Activated CD4-positive, alpha-beta T cell treated with anti-CD3 and anti-CD28 coated beads, Interleukin-10, Interleukin-2, amounts not matched to agents 100 ng/mL and 50 ng/mL, durations not matched to agents 16 hours and 8 hours (primary cell): ENCODE results near the gene UBR1.
"Not testable (repeated sequence)": the region's sequence is repeated elsewhere in the genome, so short reads cannot be mapped to it uniquely, and the experiment has no call there.

Experiments
- DNase-seq: peaks from one replicate; pipeline ENCODE4 v3.0.0-alpha.2; 2020

Gene UBR1

DNA sequence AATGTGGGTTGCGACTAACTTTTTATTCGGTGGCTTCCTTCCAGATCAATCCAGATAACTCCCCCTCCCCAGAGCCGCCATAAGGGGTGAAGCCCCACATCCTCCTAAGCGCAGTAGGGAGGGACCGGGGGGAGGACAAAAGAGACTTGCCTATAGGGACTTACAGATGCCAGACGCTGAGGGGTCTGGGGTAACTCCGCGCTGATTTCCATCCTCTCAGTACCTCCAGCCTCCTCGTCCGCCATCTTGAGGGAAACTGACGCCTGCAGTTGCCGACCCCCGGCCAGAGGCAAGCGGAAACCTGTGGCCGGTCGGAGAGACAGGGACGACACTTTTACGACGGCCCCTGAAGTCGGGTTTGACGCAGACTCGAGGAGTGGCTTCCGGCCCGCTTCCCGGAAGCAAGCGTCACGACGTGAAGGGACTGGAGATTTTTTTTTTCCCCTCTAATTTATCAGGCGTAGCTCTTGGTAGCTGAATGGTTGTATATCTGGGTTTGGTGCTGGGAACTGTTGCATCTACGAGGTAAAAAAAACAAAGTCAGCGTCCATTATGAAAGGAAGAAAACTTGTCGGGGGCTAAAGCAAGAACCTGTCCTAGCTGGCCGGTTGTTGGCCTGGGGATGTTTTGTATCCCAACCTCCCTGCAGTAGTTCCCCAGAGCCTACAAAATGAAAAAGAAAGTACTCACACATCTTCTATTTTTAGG is at the start of gene UBR1:
UBR1 (minus strand) TSS at position 261 of the 708 bp plus-strand sequence; CDS start at position 245, 16 bp downstream.
- peak; percentile 96 for DNase-seq

DNA sequence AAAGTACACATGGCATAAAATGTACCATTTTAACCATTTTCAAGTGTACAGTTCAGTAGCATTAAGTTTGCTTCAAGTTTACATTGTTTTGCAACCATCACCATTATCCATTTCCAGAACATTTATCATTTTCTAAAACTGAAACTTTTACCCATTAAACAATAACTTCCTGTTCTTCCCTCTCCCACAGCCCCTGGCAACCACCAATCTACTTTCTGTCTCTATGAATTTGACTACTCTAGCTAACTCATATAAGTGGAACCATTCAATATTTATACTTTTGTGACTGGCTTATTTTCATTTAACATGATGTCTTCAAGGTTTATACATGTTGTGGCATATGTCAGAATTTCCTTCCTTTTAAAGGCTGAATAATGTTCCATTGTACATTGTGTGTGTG is 47.4 kb upstream of the UBR1 start:
- no peak for DNase-seq

- peak; percentile 34 for DNase-seq
These were observed 45.9 kb upstream of the UBR1 start for GRCh38 chr15:43151688-43152087.

DNA sequence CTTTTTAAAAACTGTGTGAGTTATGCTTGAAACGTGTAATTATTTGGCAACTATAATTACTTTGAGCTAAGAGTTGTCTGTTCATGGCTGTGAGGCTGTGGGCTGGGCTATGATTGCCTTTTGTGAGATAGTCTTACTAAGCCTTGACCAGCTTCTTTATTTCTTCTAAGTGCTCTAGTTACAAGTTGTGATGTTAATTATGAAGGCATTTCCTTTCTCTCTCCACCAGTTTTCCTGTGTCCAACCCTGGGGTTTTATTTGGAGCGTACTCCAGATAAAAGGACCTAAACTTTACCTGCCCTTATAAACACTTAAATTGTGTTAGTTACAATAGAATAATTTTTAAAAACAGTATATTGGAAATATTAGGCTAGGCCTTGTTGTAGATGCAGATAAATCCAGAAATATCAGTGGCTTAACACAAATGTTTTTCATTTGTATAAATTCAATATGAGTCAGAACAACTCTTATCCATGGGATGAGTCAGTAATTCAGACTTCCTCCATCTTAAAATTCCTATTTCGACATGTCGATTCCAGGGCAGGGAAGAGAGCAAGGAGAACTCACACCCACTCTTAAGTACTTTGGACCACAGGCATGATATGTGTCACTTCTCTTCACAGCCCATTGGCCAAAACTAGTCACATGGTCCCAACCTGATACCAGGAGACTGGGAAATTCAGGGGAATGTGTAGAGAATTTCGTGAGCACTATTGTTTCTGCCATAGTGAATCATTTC is 44.5 kb upstream of the UBR1 start:
- DNase-seq: no peak

GRCh38 chr15:43146184-43146583 is 40.3 kb upstream of the UBR1 start:
- no peak for DNase-seq

DNA sequence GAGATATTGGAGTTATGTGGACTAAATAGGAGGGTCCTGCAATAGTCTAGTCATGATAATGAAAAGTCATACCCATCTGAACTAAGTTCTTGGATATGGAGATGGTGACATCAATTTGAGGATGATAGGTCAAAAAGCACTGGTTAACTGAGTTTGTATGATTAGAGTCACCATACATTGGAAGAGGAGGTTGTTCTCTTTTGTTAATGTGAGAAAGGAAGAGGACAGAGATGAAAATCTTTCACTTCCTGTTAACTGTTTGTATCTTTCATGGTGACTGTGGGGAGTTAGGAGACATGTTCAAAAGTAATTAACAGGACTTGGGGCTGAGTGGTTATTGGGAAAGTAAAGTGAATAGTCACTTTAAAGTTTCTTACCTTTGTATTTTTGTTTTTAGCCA is 38.7 kb upstream of the UBR1 start:
- no peak for DNase-seq

DNA sequence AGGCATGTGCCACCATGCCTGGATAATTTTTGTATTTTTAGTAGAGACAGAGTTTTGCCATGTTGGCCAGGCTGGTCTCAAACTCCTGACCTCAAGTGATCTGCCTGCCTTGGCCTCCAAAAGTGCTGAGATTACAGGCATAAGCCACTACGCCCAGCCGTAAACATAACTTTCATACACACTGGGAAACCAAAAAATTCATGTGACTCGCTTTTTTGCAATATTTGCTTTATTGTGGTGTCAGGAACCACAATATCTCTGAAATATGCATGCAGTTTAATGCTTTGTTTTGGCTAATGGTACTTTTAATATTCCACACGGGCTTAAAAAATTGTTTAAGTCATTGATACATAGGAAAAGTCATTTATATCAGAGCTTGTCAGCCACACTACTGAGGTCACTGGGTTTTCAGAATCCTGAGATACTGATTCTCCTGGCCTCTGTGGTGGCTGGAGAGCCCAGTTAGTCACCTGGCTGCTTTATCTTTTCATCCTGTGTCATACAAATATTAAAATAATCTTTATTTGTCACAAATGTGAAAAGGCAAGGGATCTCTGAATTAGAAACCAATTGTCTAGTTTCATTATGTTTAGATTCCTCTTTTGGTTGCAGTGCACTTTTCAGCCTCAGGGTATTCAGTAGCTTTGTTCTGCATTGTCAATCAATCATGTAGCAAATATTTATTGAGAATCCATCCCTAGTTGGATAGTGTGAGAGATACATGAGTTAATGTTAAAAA is 37.5 kb upstream of the UBR1 start:
- DNase-seq: peak; percentile 17

DNA sequence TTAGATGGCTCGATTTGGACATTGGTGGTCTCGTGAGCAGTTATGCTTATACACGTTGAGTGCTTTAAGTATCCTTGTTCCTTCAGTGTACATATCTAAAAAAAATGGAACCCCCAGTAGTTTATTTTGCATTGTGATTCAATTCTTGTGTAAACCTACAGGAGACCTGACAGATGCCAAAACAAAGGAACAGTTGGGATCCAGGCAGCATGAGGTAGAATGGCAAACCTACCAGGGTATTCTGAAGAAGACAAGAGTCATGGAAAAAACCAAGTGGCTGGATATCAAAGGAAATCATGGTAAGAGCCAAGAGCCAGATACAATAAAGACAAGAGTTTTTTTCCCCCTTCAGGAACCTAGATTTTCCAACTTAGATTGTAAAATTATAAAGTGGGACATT is 29.5 kb upstream of the UBR1 start:
- DNase-seq: no peak

DNA sequence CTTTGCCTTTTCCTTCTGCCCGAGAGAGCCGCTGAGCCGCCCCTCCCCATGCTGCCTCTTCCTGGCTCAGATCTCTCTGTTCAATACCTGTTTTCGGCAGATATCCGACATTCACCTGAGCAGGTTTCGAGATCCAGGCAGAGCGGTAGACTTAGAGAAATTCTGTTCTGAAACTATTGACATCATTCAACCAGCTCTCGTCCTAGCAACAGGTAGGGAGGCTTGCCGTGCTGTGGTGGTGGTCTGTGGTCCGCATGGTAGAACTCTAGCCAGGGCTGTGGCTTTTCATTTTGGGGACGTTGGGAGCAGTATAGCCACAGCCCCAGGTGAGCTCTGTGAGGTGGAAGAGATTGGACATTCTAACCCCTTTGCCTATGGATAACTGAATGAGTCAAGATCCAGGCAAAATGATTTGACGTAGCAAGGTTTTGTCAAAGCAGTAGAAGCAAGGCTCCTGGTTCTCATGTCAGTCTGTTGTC is 28.4 kb upstream of the UBR1 start:
- DNase-seq: peak; percentile 31

- peak; percentile 84 for DNase-seq
These were observed 27.8 kb upstream of the UBR1 start, which contains the start of gene TMEM62 for GRCh38 chr15:43133430-43134156. TSS of gene TMEM62 (plus strand) at chr15:43133586. CDS start at chr15:43133803, 217 bp downstream.

- DNase-seq: no peak
These were observed 27.1 kb upstream of the UBR1 start for GRCh38 chr15:43132830-43133429.

GRCh38 chr15:43128980-43129335 is 23.1 kb upstream of the UBR1 start:
- no peak for DNase-seq

GRCh38 chr15:43128174-43128979 is 22.5 kb upstream of the UBR1 start:
- not testable (repeated sequence) for DNase-seq

DNA sequence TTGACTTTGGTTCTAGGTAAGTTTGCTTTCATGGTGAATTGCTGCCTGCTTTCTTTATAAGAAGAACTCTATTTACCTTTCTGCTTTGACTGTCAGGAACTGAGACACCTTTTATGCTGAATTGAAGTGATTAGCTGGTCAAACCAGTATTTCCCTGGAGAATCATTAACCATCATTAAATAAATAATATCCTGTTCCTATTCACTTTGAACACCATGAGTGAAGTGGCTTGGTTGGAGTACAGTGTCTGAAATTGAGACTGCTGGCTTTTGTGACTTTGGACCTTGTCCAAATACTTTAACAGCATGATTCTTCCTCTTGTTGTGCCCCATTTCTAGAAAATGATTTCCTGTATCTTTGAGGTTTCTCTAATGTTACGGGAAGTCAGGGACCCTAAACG is 21.9 kb upstream of the UBR1 start:
- DNase-seq: no peak

DNA sequence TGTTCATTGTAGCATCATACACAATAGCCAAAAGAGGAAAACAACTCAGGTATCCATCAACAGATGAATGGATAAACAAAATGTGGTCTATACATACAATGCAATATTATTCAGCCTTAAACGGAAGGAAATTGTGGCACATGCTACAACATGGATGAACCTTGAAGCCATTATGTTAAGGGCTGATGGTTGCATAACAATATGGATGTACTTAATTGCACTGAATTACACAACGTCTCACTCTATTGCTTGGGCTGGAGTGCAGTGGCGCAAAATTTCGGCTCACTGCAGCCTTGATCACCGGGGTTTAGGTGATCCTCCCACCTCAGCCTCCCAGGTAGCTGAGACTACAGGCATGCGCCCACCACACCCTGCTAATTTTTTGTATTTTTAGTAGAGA is 20.5 kb upstream of the UBR1 start:
- DNase-seq: no peak

DNA sequence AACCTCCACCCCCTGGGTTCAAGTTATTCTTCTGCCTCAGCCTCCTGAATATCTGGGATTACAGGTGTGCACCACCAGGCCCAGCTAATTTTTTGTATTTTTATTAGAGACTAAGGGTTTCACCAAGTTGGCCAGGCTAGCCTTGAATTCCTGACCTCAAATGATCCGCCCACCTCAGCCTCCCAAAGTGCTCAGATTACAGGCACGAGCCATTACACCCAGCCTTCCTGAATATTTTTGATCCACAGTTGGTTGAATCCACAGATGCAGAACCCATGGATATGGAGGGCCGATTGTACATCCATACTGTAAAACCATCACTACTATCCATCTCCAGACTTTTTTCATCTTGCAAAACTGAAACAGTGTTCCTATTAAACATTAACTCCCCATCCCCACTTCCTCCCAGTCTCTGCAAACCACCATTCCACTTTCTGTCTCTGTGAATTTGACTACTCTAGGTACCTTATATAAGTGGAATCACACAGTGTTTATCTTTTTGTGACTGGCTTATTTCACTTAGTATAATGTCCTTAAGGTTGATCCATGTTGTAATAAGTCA is 19.3 kb upstream of the UBR1 start:
- no peak for DNase-seq

GRCh38 chr15:43121863-43122262 is 16.0 kb upstream of the UBR1 start:
- DNase-seq: no peak

GRCh38 chr15:43118829-43119228 is 13.0 kb upstream of the UBR1 start:
- DNase-seq: no peak

GRCh38 chr15:43118286-43118685 is 12.4 kb upstream of the UBR1 start:
- DNase-seq: no peak

DNA sequence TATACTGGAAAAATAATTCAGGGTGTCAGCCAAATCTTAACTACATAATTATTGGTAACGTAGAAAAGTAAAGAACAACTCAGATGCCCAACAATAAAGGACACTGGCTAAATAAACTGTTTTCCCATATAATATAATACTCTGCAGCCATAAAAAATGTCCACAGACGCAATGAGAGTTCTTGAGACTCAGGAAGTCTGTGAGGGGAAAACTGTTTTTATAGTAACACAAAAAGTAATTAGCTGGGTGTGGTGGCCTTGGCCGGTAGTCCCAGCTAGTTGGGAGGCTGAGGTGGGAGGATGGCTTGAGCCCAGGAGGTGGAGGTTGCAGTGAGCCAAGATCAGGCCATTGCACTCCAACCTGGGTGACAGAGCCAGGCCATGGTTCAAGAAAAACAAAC is 5.5 kb upstream of the UBR1 start:
- DNase-seq: no peak

GRCh38 chr15:43107751-43108150 is 1.9 kb upstream of the UBR1 start:
- DNase-seq: no peak
